GM13976 (cell line): ENCODE measurements around the gene LZTS3.
"Not testable (repeated sequence)": the region's sequence is repeated elsewhere in the genome, so short reads cannot be mapped to it uniquely, and the experiment has no call there.

Source experiments
- DNase-seq: peaks from one replicate; pipeline ENCODE4 v3.0.0; 2012; ENCODE audit warnings: low spot score
- in situ Hi-C: fragments of 300-500 bp; cut with MboI; formaldehyde crosslinking; loops from one replicate; pipeline ENCODE4 v1.12.0; 2022; ENCODE audit warnings: low sequenced_read_pairs, mixed read lengths, inconsistent platforms; ENCODE audit not compliant: unreplicated experiment
- TF ChIP-seq, protein P1 (sequence below): IDR thresholded peaks from 2 replicates; pipeline ENCODE4 v1.5.1; 2012; ENCODE audit warnings: borderline replicate concordance, mild to moderate bottlenecking; ENCODE audit not compliant: insufficient read depth; ENCODE audit errors: extremely low read depth, missing control alignments, control extremely low read depth

LZTS3 gene

GRCh38 chr20:3172933-3173609 is at the start of gene LZTS3:
Gene LZTS3, minus strand, starts transcription at chr20:3173549. Its CDS starts 6,386 bp downstream, at chr20:3167163.
- TF ChIP-seq, protein P1, sequence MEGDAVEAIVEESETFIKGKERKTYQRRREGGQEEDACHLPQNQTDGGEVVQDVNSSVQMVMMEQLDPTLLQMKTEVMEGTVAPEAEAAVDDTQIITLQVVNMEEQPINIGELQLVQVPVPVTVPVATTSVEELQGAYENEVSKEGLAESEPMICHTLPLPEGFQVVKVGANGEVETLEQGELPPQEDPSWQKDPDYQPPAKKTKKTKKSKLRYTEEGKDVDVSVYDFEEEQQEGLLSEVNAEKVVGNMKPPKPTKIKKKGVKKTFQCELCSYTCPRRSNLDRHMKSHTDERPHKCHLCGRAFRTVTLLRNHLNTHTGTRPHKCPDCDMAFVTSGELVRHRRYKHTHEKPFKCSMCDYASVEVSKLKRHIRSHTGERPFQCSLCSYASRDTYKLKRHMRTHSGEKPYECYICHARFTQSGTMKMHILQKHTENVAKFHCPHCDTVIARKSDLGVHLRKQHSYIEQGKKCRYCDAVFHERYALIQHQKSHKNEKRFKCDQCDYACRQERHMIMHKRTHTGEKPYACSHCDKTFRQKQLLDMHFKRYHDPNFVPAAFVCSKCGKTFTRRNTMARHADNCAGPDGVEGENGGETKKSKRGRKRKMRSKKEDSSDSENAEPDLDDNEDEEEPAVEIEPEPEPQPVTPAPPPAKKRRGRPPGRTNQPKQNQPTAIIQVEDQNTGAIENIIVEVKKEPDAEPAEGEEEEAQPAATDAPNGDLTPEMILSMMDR: no peak

DNA sequence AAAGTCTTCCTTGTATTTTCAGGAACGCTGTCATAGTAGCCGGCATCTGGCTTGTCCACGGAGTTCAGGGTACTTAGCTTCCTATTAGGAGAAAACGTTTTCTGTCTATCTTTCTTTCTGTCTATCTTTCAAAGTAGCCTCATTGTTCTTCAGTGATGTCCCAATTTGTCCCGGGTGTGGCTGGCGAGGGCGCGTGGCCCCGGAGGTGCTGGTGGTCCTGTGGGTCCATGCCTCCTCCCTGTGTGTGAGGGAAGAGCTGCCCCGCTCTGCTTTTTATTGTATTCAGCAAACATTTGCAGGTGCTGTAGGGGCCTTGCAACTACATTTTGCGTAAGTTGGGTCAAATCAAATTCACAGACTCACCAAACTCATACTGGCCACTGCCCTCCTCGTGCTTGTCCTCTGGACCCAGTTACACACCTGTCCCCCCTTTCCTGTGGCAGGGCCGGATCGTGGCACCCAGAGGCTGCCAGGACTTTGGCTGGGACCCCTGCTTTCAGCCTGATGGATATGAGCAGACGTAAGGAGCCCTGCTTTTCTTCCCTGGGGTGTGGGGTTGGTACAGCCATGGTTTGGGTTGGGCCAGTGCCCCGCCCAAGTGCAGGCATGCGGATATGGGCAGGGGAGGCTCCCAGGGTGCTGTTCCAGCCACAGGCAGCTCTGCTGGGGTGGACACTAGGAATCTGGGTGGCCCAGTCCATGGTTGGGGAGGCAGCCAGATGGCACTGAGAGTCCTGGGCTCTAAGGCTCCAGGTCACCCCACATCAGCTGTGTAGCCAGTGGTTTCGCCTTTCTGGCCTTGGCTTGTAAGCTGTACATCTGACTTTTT is 48.3 kb upstream of the LZTS3 start:
- TF ChIP-seq, protein P1: no peak
- in situ Hi-C loops: no loop called here

More at GRCh38 chr20:3172933-3173609, at the start of gene LZTS3:
- DNase-seq: peak; percentile 91
- in situ Hi-C loops: no loop called here

DNA sequence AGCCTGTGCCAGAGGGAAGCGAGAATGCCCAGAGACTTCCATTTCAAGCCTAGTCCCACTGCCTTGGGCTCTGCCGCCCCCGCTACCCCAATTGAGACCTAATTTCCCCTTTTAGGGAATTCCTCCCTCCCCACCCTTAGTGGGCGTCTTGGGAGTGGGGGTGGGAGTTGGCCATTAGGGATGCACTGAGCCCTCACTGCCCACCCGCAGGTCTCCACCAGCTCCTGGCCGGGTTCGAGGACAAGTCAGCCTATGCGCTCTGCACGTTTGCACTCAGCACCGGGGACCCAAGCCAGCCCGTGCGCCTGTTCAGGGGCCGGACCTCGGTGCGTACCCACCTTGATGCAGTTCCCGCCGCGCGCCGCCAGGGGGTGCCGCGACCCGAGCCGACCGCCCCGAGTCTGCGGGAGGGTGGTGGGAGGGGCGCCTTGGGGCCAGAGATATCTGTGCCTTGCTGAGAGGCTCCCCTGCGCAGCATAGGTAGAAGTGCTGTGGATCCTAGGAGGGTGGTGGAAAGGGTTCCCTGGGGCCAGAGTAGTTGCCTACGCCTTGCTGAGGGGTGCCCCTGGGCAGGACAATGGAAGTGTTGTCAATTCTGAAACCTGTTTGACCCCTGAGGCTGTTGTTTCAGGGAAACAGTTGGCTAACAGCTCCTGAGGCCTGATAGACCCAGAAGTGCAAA is 45.1 kb upstream of the LZTS3 start:
- in situ Hi-C loops: no loop called here
- DNase-seq: peak; percentile 90
- TF ChIP-seq, protein P1: peak; percentile 97

More for the DNA sequence above, 48.3 kb upstream of the LZTS3 start:
- no peak for DNase-seq

DNA sequence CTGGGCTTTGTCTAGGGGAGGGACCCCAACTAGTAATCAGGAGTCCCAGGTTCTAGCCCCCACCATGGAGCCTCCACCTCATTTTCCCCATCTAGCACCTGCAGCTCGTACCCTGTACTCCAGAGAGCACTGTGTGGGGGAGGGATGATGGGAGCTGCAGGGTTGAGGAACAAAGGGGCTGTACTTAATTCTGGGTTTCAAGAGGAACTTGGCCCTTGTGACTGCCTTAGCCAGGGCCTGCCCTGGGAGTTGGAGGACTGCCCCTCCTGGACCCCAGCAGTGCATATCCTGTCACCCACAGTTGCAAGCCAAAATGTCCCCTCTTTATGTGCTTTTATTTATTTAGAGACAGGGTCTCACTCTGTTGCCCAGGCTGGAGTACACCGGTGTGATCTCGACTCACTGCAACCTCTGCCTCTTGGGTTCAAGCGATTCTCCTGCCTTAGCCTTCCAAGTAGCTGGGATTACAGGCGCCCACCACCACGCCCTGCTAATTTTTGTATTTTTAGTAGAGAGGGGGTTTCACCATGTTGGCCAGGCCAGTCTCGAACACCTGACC is 42.1 kb upstream of the LZTS3 start:
- in situ Hi-C loops, DNase-seq: not testable (repeated sequence)

DNA sequence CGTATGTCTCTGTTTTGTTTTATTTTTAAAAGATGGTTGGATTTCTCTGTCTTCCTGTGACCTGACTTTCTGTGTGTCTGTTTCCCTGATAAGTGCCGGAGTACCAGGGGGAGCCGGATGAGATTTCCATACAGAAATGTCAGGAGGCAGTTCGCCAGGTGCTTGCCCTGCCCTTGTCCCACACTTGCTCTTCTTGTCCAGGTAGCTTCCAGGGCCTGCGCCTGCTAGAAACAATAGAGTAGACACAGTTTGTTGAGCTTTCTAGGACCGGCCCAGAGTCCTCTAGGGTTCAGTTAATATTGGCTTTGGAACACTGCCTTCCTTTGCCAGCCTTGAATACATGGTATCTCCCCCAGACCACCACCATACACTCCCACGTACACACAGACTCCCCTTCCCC is 39.9 kb upstream of the LZTS3 start:
- TF ChIP-seq, protein P1: no peak
- in situ Hi-C loops: no loop called here
- no peak for DNase-seq

- in situ Hi-C loops: no loop called here
- no peak for DNase-seq
- TF ChIP-seq, protein P1: no peak
Measured at GRCh38 chr20:3210346-3210745, 37.0 kb upstream of the LZTS3 start.
